SK-N-SH (cell line): Measurements from ENCODE around the gene ANXA1. TPM values are rescaled to one million over a fixed set of nuclear protein-coding genes. Genes with fewer than 3 reads are reported as not detected.

ENCODE experiments used
- CTCF ChIA-PET: fragments of 300-600, 350-600 bp; formaldehyde crosslinking; extraction: SDS; loops from one replicate; lab custom pipeline; 2021; lab: Yijun Ruan, JAX
- POLR2A ChIA-PET: fragments of 350-600 bp; sonication (Branson Sonifier 250); formaldehyde crosslinking; extraction: SDS; loops from one replicate; lab custom pipeline; 2020; ENCODE audit warnings: antibody characterized with exemption, inconsistent platforms; lab: Yijun Ruan, JAX
- DNase-seq: peaks from one replicate; pipeline ENCODE4 v3.0.0; 2012
- H2AFZ ChIP-seq: fragments of 200-600 bp; sonication (generic); 2 replicates; pipeline ENCODE4 v1.8.1; 2016; ENCODE audit warnings: antibody characterized with exemption, mild to moderate bottlenecking, low read depth
- H3F3A ChIP-seq: fragments of 200-600 bp; sonication (generic); replicated peaks from 2 replicates; pipeline ENCODE3; 2016; ENCODE audit warnings: antibody characterized with exemption, mild to moderate bottlenecking; ENCODE audit not compliant: insufficient read depth
- H3K27ac ChIP-seq, 2 experiments: fragments of 200-500 bp in 1 of 2; fragments of 200-600 bp in 1 of 2; sonication (Bioruptor generic) in 1 of 2; sonication (generic), shearing (Covaris generic) in 1 of 2; 2 replicates each; pipeline versions ENCODE4 v1.5.1 to v1.6.1; 2014 to 2016; ENCODE audit warnings: low read depth in 2 of 2, inconsistent platforms in 1 of 2, low read length in 1 of 2, mild to moderate bottlenecking in 1 of 2, mixed read lengths in 1 of 2
- H3K27me3 ChIP-seq: fragments of 200-600 bp; sonication (generic), shearing (Covaris generic); 2 replicates; pipeline ENCODE4 v1.6.1; 2016; ENCODE audit warnings: mixed run types; ENCODE audit not compliant: insufficient read depth
- H3K36me3 ChIP-seq, 2 experiments: fragments of 200-500 bp in 1 of 2; fragments of 200-600 bp in 1 of 2; sonication (Bioruptor generic) in 1 of 2; sonication (generic) in 1 of 2; replicated peaks in 1 of 2; 2 replicates each; pipeline versions ENCODE3 to v1.5.1; 2014 to 2016; ENCODE audit warnings: low read length in 1 of 2, mild to moderate bottlenecking in 1 of 2; ENCODE audit not compliant: insufficient read depth in 2 of 2, control insufficient read depth in 1 of 2
- H3K4me1 ChIP-seq, 2 experiments: fragments of 200-500 bp in 1 of 2; fragments of 200-600 bp in 1 of 2; sonication (Bioruptor generic) in 1 of 2; sonication (generic), shearing (Covaris generic) in 1 of 2; 2 replicates each; pipeline versions ENCODE4 v1.5.1 to v1.6.1; 2014 to 2016; ENCODE audit warnings: low read depth in 1 of 2, low read length in 1 of 2, mixed run types in 1 of 2; ENCODE audit not compliant: insufficient read depth in 2 of 2, control insufficient read depth in 1 of 2
- H3K4me2 ChIP-seq: fragments of 200-600 bp; sonication (generic), shearing (Covaris generic); 2 replicates; pipeline ENCODE4 v1.6.1; 2017; ENCODE audit warnings: mixed run types
- H3K4me3 ChIP-seq, 2 experiments: fragments of 200-500 bp in 1 of 2; fragments of 200-600 bp in 1 of 2; sonication (Bioruptor generic) in 1 of 2; sonication (generic), shearing (Covaris generic) in 1 of 2; 2 replicates each; pipeline versions ENCODE4 v1.5.1 to v1.8.1; 2014 to 2016; ENCODE audit warnings: low read depth in 2 of 2, inconsistent platforms in 1 of 2, low read length in 1 of 2, mild to moderate bottlenecking in 1 of 2, mixed read lengths in 1 of 2, moderate library complexity in 1 of 2
- H3K79me2 ChIP-seq: fragments of 200-600 bp; sonication (generic); 2 replicates; pipeline ENCODE4 v1.8.1; 2017; ENCODE audit warnings: mild to moderate bottlenecking; ENCODE audit not compliant: insufficient read depth
- H3K9ac ChIP-seq: fragments of 200-600 bp; sonication (generic); 2 replicates; pipeline ENCODE4 v1.6.1; 2017; ENCODE audit warnings: mixed run types
- H3K9me2 ChIP-seq: fragments of 200-600 bp; sonication (generic); 2 replicates; pipeline ENCODE4 v1.6.1; 2017; ENCODE audit warnings: mixed run types
- H3K9me3 ChIP-seq: fragments of 200-600 bp; sonication (generic); 2 replicates; pipeline ENCODE4 v1.6.1; 2017; ENCODE audit warnings: mixed run types, mild to moderate bottlenecking, moderate library complexity
- H4K20me1 ChIP-seq: fragments of 200-600 bp; sonication (generic); 2 replicates; pipeline ENCODE4 v1.6.1; 2017; ENCODE audit warnings: mild to moderate bottlenecking, mixed run types; ENCODE audit not compliant: insufficient read depth
- CHD2 ChIP-seq: fragments of 150-350 bp; IDR thresholded peaks from 2 replicates; pipeline ENCODE4 v1.6.1; 2018; ENCODE audit warnings: low read length; ENCODE audit not compliant: partially characterized antibody
- ELF1 ChIP-seq: IDR thresholded peaks from 2 replicates; pipeline ENCODE4 v1.4.0; 2012
- EP300 ChIP-seq, 2 experiments: IDR thresholded peaks; 2 replicates each; pipeline versions ENCODE4 v1.4.0 to v1.6.1; 2012; ENCODE audit warnings: borderline replicate concordance in 1 of 2, low read depth in 1 of 2, low read length in 1 of 2
- FOSL2 ChIP-seq: IDR thresholded peaks from 2 replicates; pipeline ENCODE4 v1.4.0; 2012; ENCODE audit warnings: low read depth, mild to moderate bottlenecking, moderate library complexity, borderline replicate concordance
- FOXJ3 ChIP-seq: sonication (generic); formaldehyde crosslinking; IDR thresholded peaks from 2 replicates; pipeline ENCODE4 v1.5.1; 2020; ENCODE audit warnings: mild to moderate bottlenecking, missing genetic modification reagents
- GABPA ChIP-seq: IDR thresholded peaks from 2 replicates; pipeline ENCODE4 v1.4.0; 2012; ENCODE audit warnings: low read depth, mild to moderate bottlenecking
- GATA2 ChIP-seq: sonication (generic); formaldehyde crosslinking; IDR thresholded peaks from 2 replicates; pipeline ENCODE4 v1.5.0; 2020; ENCODE audit warnings: mild to moderate bottlenecking, missing genetic modification reagents
- IRF3 ChIP-seq: fragments of 150-350 bp; IDR thresholded peaks from 2 replicates; pipeline ENCODE4 v1.6.1; 2016; ENCODE audit warnings: mild to moderate bottlenecking, low read depth, low read length
- JUND ChIP-seq: IDR thresholded peaks from 2 replicates; pipeline ENCODE4 v1.4.0; 2012
- MEF2A ChIP-seq: IDR thresholded peaks from 2 replicates; pipeline ENCODE4 v1.4.0; 2012; ENCODE audit warnings: low read depth, borderline replicate concordance
- MXI1 ChIP-seq: IDR thresholded peaks from 2 replicates; pipeline ENCODE4 v1.6.1; 2012; ENCODE audit warnings: mild to moderate bottlenecking, low read depth, low read length, improper control_type of control experiment
- NFIC ChIP-seq: IDR thresholded peaks from 2 replicates; pipeline ENCODE4 v1.4.0; 2012; ENCODE audit warnings: borderline replicate concordance
- NRF1 ChIP-seq: IDR thresholded peaks from 2 replicates; pipeline ENCODE4 v1.6.1; 2012; ENCODE audit warnings: low read depth, mild to moderate bottlenecking, low read length
- POLR2AphosphoS5 ChIP-seq: IDR thresholded peaks from 2 replicates; pipeline ENCODE4 v1.6.1; 2012; ENCODE audit warnings: low read depth, low read length
- RAD21 ChIP-seq: IDR thresholded peaks from 2 replicates; pipeline ENCODE4 v1.6.1; 2012; ENCODE audit warnings: mild to moderate bottlenecking, low read length
- RCOR1 ChIP-seq: fragments of 150-350 bp; IDR thresholded peaks from 2 replicates; pipeline ENCODE4 v1.6.1; 2017; ENCODE audit warnings: antibody characterized with exemption, low read length
- RXRA ChIP-seq: IDR thresholded peaks from 2 replicates; pipeline ENCODE4 v1.4.0; 2012; ENCODE audit warnings: low read depth, mild to moderate bottlenecking, borderline replicate concordance
- SIN3A ChIP-seq: IDR thresholded peaks from 2 replicates; pipeline ENCODE4 v1.6.1; 2012; ENCODE audit warnings: low read depth, mild to moderate bottlenecking, low read length, moderate library complexity, borderline replicate concordance
- SMC3 ChIP-seq: IDR thresholded peaks from 2 replicates; pipeline ENCODE4 v1.6.1; 2012; ENCODE audit warnings: low read depth, low read length, improper control_type of control experiment
- TAF1 ChIP-seq: IDR thresholded peaks from 2 replicates; pipeline ENCODE4 v1.6.1; 2012; ENCODE audit warnings: low read depth, mild to moderate bottlenecking, low read length, moderate library complexity, borderline replicate concordance
- TCF12 ChIP-seq: IDR thresholded peaks from 2 replicates; pipeline ENCODE4 v1.4.0; 2012
- USF1 ChIP-seq: IDR thresholded peaks from 2 replicates; pipeline ENCODE4 v1.4.0; 2012; ENCODE audit warnings: low read depth, borderline replicate concordance
- USF2 ChIP-seq: fragments of 150-350 bp; IDR thresholded peaks from 2 replicates; pipeline ENCODE4 v1.6.1; 2017; ENCODE audit warnings: antibody characterized with exemption, low read length, low read depth, borderline replicate concordance
- ZBTB33 ChIP-seq: IDR thresholded peaks from 2 replicates; pipeline ENCODE4 v1.4.0; 2012; ENCODE audit warnings: low read depth, borderline replicate concordance
- WGBS: methylation state at CpG from one replicate; pipeline ENCODE4 v1.1.6; 2017; ENCODE audit warnings: low lambda C conversion rate; 5-methylcytosine and 5-hydroxymethylcytosine counted together
- polyA plus RNA-seq, 3 experiments: library from polyadenylated mRNA; depleted of rRNA; stranded (reverse); fragments of >200 nt; gene quantifications; 2 replicates each; pipeline ENCODE4 v1.2.3, GENCODE V29; 2012
- TF ChIP-seq, protein P1 (sequence below): IDR thresholded peaks from 2 replicates; pipeline ENCODE4 v1.6.1; 2012; ENCODE audit warnings: mild to moderate bottlenecking, low read depth, low read length, moderate library complexity
- TF ChIP-seq, protein P2 (sequence below): IDR thresholded peaks from 2 replicates; pipeline ENCODE4; 2012

The ANXA1 gene
- polyA plus RNA-seq, 1 of the 3 experiments (the other 2 are of a cell fraction): 443 TPM

DNA sequence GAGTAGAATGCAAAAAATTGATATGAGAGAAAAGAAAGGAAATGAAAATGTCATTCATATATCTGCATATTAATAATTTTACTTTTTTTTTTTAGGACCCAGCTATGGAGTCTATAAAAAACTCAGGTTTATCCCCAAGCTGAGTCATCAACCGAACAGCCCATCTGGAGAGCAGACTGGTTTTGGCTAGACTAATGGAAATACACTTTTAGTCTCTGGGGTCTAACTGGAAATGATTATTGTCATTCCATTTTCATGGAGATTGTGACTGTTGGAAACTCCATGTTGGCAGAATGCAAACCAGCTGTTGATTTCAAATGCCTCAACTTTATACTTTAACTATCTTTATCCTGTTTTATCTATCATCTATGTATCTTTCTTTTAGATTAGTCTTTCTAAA, 28.7 kb downstream of the ANXA1 start:
- no peaks in the 10 kb centered on the region for H3K9me2 ChIP-seq
- H4K20me1 ChIP-seq: no peaks in the 10 kb centered on the region
- H3K9ac ChIP-seq: no peak overlapping the region
- no peak overlapping the region for H3K4me2 ChIP-seq
- 4% methylated on average over 1 of the region's 1 CpG for WGBS
- H3K27ac ChIP-seq: peak overlapping the region; percentile 59 to 62; a peak in 2 of 4 replicates
- no peaks in the 10 kb centered on the region for H3K79me2 ChIP-seq
- ChIA-PET POLR2A (no interaction called here), CTCF (interaction anchor here (1.4 kb wide), 1 partner anchor 73 kb away, joined by 6 read pairs; no protein-coding TSS in a partner anchor)
- DNase-seq: no peak
- H3F3A ChIP-seq: peaks cover 26% of the 10 kb centered on the region
- peaks cover 0 to 34% of the 10 kb centered on the region in 2 experiments; a peak in 2 of 4 replicates for H3K4me1 ChIP-seq
- H3K36me3 ChIP-seq: no peaks in the 10 kb centered on the region
- no peak overlapping the region for H2AFZ ChIP-seq
- no peak overlapping the region; a peak in 1 of 4 replicates for H3K4me3 ChIP-seq
- no peaks in the 10 kb centered on the region for H3K9me3 ChIP-seq
- no peaks in the 10 kb centered on the region for H3K27me3 ChIP-seq
- no peak for TF ChIP-seq GATA2 (CRISPR knock-in tag)
- TF ChIP-seq FOSL2: peak; percentile 86
- TF ChIP-seq SMC3: no peak
- TF ChIP-seq USF1: no peak
- no peak for TF ChIP-seq CHD2
- TF ChIP-seq, protein P1, sequence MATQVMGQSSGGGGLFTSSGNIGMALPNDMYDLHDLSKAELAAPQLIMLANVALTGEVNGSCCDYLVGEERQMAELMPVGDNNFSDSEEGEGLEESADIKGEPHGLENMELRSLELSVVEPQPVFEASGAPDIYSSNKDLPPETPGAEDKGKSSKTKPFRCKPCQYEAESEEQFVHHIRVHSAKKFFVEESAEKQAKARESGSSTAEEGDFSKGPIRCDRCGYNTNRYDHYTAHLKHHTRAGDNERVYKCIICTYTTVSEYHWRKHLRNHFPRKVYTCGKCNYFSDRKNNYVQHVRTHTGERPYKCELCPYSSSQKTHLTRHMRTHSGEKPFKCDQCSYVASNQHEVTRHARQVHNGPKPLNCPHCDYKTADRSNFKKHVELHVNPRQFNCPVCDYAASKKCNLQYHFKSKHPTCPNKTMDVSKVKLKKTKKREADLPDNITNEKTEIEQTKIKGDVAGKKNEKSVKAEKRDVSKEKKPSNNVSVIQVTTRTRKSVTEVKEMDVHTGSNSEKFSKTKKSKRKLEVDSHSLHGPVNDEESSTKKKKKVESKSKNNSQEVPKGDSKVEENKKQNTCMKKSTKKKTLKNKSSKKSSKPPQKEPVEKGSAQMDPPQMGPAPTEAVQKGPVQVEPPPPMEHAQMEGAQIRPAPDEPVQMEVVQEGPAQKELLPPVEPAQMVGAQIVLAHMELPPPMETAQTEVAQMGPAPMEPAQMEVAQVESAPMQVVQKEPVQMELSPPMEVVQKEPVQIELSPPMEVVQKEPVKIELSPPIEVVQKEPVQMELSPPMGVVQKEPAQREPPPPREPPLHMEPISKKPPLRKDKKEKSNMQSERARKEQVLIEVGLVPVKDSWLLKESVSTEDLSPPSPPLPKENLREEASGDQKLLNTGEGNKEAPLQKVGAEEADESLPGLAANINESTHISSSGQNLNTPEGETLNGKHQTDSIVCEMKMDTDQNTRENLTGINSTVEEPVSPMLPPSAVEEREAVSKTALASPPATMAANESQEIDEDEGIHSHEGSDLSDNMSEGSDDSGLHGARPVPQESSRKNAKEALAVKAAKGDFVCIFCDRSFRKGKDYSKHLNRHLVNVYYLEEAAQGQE: no peak
- TF ChIP-seq FOXJ3: no peak
- no peak for TF ChIP-seq IRF3
- TF ChIP-seq GABPA: no peak
- no peak for TF ChIP-seq ELF1
- TF ChIP-seq USF2: no peak
- TF ChIP-seq SIN3A: no peak
- no peak for TF ChIP-seq RAD21
- peak in 1 of 2 experiments; percentile 81; a peak in 1 of 4 replicates for TF ChIP-seq EP300 (IDR thresholded peaks at IDR 0.05; ENCODE audit: borderline replicate concordance in 1 of 2, low read depth in 1 of 2, low read length in 1 of 2)
- peak; percentile 97 for TF ChIP-seq TCF12
- peak; percentile 65 for TF ChIP-seq MEF2A
- TF ChIP-seq NRF1: no peak
- TF ChIP-seq, protein P2, sequence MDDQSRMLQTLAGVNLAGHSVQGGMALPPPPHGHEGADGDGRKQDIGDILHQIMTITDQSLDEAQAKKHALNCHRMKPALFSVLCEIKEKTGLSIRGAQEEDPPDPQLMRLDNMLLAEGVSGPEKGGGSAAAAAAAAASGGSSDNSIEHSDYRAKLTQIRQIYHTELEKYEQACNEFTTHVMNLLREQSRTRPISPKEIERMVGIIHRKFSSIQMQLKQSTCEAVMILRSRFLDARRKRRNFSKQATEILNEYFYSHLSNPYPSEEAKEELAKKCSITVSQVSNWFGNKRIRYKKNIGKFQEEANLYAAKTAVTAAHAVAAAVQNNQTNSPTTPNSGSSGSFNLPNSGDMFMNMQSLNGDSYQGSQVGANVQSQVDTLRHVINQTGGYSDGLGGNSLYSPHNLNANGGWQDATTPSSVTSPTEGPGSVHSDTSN: peak; percentile 45
- TF ChIP-seq MXI1: no peak
- no peak for TF ChIP-seq RCOR1
- peak; percentile 52; the same call in 1 of the 2 replicates for TF ChIP-seq POLR2AphosphoS5
- TF ChIP-seq RXRA: no peak; the same call in 1 of the 2 replicates
- TF ChIP-seq ZBTB33: no peak
- peak; percentile 68 for TF ChIP-seq JUND
- TF ChIP-seq TAF1: no peak
- TF ChIP-seq NFIC: no peak; the same call in 1 of the 2 replicates
